KMS-11 (cell line): Measurements from ENCODE around the gene MON2.

Experiments
- H2AFZ ChIP-seq: fragments of 200-600 bp; sonication (generic); 2 replicates; pipeline ENCODE4 v1.6.1; 2016; ENCODE audit warnings: antibody characterized with exemption, mixed run types, low read depth
- H3K27ac ChIP-seq: fragments of 200-600 bp; sonication (generic); 2 replicates; pipeline ENCODE4 v1.6.1; 2016; ENCODE audit warnings: mild to moderate bottlenecking, mixed run types
- H3K27me3 ChIP-seq: fragments of 200-600 bp; sonication (generic); 2 replicates; pipeline ENCODE4 v1.6.1; 2017; ENCODE audit warnings: mild to moderate bottlenecking, low read depth, mixed run types, moderate library complexity; ENCODE audit not compliant: insufficient read depth
- H3K36me3 ChIP-seq: fragments of 200-600 bp; sonication (generic); 2 replicates; pipeline ENCODE4 v1.6.1; 2017; ENCODE audit warnings: mild to moderate bottlenecking, mixed run types; ENCODE audit not compliant: insufficient read depth
- H3K4me1 ChIP-seq: fragments of 200-600 bp; sonication (generic); 2 replicates; pipeline ENCODE4 v1.6.1; 2016; ENCODE audit warnings: mild to moderate bottlenecking, low read depth, mixed run types; ENCODE audit not compliant: poor library complexity, severe bottlenecking
- H3K4me2 ChIP-seq: fragments of 200-600 bp; sonication (generic); 2 replicates; pipeline ENCODE4 v1.7.0; 2016; ENCODE audit warnings: mild to moderate bottlenecking, mixed run types
- H3K4me3 ChIP-seq: fragments of 200-600 bp; sonication (generic); IDR thresholded peaks from 2 replicates; pipeline ENCODE4 v1.6.1; 2017; ENCODE audit warnings: low read depth, low read length, mixed read lengths; ENCODE audit not compliant: insufficient read depth
- H3K79me2 ChIP-seq: fragments of 200-600 bp; sonication (generic); 2 replicates; pipeline ENCODE4 v1.6.1; 2016; ENCODE audit warnings: low read depth, mixed run types; ENCODE audit not compliant: insufficient read depth
- H3K9ac ChIP-seq: fragments of 200-600 bp; sonication (generic); 2 replicates; pipeline ENCODE4 v1.6.1; 2016; ENCODE audit warnings: mild to moderate bottlenecking, mixed run types
- H4K20me1 ChIP-seq: fragments of 200-600 bp; sonication (generic); 2 replicates; pipeline ENCODE4 v1.6.1; 2016; ENCODE audit warnings: mild to moderate bottlenecking, mixed run types; ENCODE audit not compliant: insufficient read depth
- TF ChIP-seq, protein P1 (sequence below): fragments of 200-600 bp; sonication (generic); conservative IDR thresholded peaks from 2 replicates; pipeline ENCODE4 v1.6.1; 2017; ENCODE audit warnings: low read depth, mild to moderate bottlenecking, antibody characterized with exemption, low read length, moderate library complexity, mixed read lengths

Gene MON2

DNA sequence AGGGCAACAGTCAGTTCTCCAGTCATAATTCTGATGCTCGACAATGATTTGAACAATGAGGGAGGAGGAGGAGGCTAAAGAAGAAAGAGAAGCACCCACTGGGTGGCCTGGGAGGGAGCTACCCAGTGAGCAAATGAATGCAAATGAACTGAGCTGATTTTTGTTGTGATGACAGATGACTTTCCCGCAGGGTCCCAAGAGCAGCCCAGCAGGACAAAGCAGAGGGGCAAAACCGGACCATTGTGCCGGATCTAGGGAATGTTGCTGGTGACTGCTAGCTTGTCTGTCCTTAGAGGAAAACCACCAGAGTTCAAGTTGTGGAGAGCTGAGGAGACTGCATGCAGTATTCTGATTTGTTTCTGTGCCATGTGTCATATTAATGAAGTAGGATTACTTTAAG lies 162.8 kb downstream of the MON2 start:
- Histone ChIP-seq H3K36me3 (no peaks in the 10 kb centered on the region), H2AFZ (no peak overlapping the region), H3K27ac (no peak overlapping the region), H3K4me2 (no peak overlapping the region), H3K79me2 (no peaks in the 10 kb centered on the region), H3K4me3 (no peak overlapping the region), H3K9ac (no peak overlapping the region), H3K27me3 (no peaks in the 10 kb centered on the region), H3K4me1 (no peaks in the 10 kb centered on the region), H4K20me1 (no peaks in the 10 kb centered on the region)
- TF ChIP-seq, protein P1, sequence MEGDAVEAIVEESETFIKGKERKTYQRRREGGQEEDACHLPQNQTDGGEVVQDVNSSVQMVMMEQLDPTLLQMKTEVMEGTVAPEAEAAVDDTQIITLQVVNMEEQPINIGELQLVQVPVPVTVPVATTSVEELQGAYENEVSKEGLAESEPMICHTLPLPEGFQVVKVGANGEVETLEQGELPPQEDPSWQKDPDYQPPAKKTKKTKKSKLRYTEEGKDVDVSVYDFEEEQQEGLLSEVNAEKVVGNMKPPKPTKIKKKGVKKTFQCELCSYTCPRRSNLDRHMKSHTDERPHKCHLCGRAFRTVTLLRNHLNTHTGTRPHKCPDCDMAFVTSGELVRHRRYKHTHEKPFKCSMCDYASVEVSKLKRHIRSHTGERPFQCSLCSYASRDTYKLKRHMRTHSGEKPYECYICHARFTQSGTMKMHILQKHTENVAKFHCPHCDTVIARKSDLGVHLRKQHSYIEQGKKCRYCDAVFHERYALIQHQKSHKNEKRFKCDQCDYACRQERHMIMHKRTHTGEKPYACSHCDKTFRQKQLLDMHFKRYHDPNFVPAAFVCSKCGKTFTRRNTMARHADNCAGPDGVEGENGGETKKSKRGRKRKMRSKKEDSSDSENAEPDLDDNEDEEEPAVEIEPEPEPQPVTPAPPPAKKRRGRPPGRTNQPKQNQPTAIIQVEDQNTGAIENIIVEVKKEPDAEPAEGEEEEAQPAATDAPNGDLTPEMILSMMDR, result no peak

DNA sequence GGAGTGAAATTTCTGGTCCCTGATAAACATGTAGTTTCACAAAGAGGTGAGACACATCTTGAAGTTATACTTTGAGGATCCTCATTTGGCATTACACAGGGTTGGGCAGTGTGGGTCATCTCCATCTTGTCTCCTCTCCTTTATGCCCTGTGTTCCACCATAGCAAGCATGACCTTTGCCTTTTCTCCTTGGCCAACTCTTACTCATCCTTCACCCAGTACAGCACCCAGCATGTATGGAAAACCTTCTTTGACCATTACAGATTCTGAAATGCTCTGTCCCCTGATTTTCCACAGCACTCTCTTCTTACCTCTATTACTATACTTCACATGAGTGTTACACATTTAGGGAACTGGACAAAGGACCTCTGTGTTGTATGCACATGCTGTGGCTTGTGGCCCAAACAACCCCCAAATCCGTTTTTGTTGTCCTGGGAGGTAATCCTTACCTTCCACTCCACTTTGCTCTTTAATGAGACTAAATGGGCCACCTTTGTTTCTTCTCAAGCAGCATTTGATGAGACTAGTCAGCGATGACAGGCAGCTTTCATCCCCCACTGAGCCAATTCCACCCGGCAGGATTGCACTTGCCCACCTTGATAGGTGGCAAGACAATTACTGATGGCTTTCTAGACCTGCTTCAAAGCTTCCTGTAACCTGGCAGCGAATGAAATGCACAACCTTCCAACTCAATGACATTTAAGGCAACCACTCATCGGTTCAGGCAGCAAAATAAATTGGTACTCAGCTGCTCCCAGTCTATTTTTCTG lies 163.5 kb downstream of the MON2 start:
- no peaks in the 10 kb centered on the region for H3K79me2 ChIP-seq
- H4K20me1 ChIP-seq, result no peaks in the 10 kb centered on the region
- TF ChIP-seq, protein P1, result no peak
- no peak overlapping the region for H3K4me3 ChIP-seq
- H3K27me3 ChIP-seq, result no peaks in the 10 kb centered on the region
- no peak overlapping the region for H3K27ac ChIP-seq
- no peaks in the 10 kb centered on the region for H3K36me3 ChIP-seq
- no peak overlapping the region for H3K4me2 ChIP-seq
- no peak overlapping the region for H3K9ac ChIP-seq
- H2AFZ ChIP-seq, result no peak overlapping the region
- H3K4me1 ChIP-seq, result no peaks in the 10 kb centered on the region

DNA sequence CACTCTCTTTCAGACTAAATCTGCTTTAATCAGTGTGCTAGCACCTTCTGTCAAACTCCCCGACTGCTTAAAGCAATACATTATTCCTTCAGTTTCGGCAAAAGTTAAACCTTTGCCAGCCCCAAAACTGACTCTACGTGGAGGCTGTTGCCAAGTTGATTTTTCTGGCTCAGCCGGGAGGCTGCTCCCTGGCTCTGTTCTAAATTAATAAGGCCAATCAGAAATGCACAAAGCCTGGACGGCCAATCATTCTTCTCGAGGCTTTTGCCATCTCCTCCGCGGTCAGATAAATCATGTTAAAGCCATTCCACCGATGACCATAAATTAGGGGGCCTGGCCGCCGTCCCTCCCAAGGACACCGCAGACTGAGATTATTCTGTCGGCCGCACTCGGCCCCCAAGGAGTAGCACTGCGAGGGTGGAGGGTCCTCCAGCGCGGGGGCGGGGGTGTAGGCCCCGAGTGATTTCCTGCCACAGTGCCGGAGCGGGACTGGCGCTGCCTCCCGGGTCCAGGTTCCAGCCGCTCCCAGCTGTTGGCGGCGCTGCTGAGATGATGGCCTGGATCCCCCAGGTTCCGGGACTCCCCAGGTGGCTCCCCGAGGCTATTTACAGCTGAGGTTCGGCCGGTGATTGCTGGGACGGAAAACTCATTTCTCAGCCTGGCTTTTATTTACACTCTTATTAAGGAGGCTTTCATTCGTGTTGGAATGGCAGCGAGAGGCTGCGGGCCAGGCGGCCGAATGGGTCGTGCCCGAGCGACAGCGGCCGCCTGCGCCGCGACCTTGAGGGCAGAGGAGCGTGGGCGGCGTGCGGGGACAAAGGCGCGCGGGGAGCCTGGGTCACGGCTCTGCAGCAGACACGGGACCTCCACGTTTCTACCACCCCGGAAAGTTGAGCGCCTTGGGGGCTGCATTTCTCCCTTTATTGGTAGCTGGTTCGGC lies 165.1 kb downstream of the MON2 start:
- Histone ChIP-seq H3K79me2 (no peaks in the 10 kb centered on the region), H3K9ac (no peak overlapping the region), H3K4me2 (no peak overlapping the region), H2AFZ (no peak overlapping the region), H4K20me1 (no peaks in the 10 kb centered on the region), H3K27ac (no peak overlapping the region), H3K4me3 (no peak overlapping the region), H3K36me3 (no peaks in the 10 kb centered on the region), H3K4me1 (no peaks in the 10 kb centered on the region), H3K27me3 (no peaks in the 10 kb centered on the region)
- TF ChIP-seq, protein P1, result no peak

DNA sequence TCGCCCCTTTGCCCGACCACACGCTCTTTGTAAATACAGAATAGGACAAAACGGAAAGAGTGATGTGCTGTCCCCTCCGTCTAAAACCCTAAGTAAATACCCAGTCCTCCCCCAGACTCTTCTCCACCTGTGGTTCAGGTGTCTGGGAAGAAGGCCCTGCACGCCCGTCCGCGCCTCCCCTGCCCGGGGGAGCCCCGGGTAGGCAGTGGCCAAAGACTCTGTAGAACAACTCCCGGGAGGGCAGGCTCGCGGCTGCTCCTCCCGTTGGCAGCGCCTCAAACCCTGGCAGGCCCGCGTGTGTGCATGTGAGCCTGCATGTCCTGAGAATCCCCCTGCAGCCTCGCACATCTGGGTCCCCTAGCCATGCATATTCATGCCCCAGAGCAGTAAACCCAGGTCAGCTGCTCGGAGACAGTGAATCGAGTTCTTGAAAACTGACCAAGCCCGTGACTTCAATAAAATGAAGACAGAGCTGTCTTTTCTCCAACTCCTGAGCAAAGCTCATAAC lies 165.8 kb downstream of the MON2 start:
- Histone ChIP-seq H3K4me2 (no peak overlapping the region), H4K20me1 (no peaks in the 10 kb centered on the region), H3K4me1 (no peaks in the 10 kb centered on the region), H3K79me2 (no peaks in the 10 kb centered on the region), H3K27me3 (no peaks in the 10 kb centered on the region), H3K9ac (no peak overlapping the region), H3K27ac (no peak overlapping the region), H3K36me3 (no peaks in the 10 kb centered on the region), H2AFZ (no peak overlapping the region), H3K4me3 (no peak overlapping the region)
- TF ChIP-seq, protein P1, result no peak
